Measurements from ENCODE around the gene DNAH14. TPM values are rescaled to one million over a fixed set of nuclear protein-coding genes. Genes with fewer than 3 reads are reported as not detected.

DNAH14 gene
- total and polyA plus RNA-seq, 2 experiments from 2014 or later: 55.3 to 80.2 TPM

GRCh38 chr1:225418598-225418997 is 489.1 kb downstream of the DNAH14 start:
- H3K27ac ChIP-seq (ENCODE audit: low read depth): no peak overlapping the region; the same call in 1 of the 2 replicates
- TF ChIP-seq JUNB (IDR thresholded peaks at IDR 0.05; ENCODE audit: unreplicated experiment) (no peak), NANOG (IDR thresholded peaks at IDR 0.05; ENCODE audit: borderline replicate concordance) (no peak), ZNF331 (CRISPR knock-in tag; IDR thresholded peaks at IDR 0.05; ENCODE audit: low read depth) (no peak), REST (IDR thresholded peaks at IDR 0.05; ENCODE audit: unreplicated experiment) (no peak), CTCF (conservative IDR thresholded peaks at IDR 0.05; ENCODE audit: low read depth in 2 of 2) (0 out of 4 replicates have a peak, but pooled peaks of 1 of the 2 experiments have one; percentile 3), ETS1 (IDR thresholded peaks at IDR 0.05) (no peak)
- no peak overlapping the region for H3K4me3 Mint-ChIP-seq
- H3K36me3 Mint-ChIP-seq (ENCODE audit: low read depth): peaks cover 40% of the 10 kb centered on the region
- ATAC-seq (no peak), DNase-seq (ENCODE audit: low spot score) (no peak)
- H3K79me2 ChIP-seq (replicated peaks; ENCODE audit: insufficient read depth): peaks cover 47% of the 10 kb centered on the region
- H4K20me1 ChIP-seq (replicated peaks; ENCODE audit: insufficient read depth): peaks cover 19% of the 10 kb centered on the region
- no peaks in the 10 kb centered on the region for H3F3A ChIP-seq (replicated peaks; ENCODE audit: low read depth)
- H3K4me1 ChIP-seq (ENCODE audit: insufficient read depth): peaks cover 3% of the 10 kb centered on the region; the same call in 1 of the 2 replicates
- no peak overlapping the region for H3K4me2 ChIP-seq
- no peaks in the 10 kb centered on the region for H3K9me3 Mint-ChIP-seq
- H3K9me2 ChIP-seq (ENCODE audit: insufficient read depth): no peaks in the 10 kb centered on the region
- H3K27me3 Mint-ChIP-seq (ENCODE audit: insufficient read depth, low read depth, poor library complexity): peaks cover 4% of the 10 kb centered on the region
- no peak overlapping the region for H3K4me3 ChIP-seq
- H3K4me1 Mint-ChIP-seq: peaks cover 10% of the 10 kb centered on the region
- H3K36me3 ChIP-seq (ENCODE audit: insufficient read depth): peaks cover 11% of the 10 kb centered on the region; the same call in 1 of the 2 replicates
- no peak overlapping the region for H3K27ac Mint-ChIP-seq
- H2AFZ ChIP-seq: no peak overlapping the region
- no peaks in the 10 kb centered on the region for H3K27me3 ChIP-seq (ENCODE audit: insufficient read depth)

GRCh38 chr1:225422031-225422605 is 492.6 kb downstream of the DNAH14 start:
- H3F3A ChIP-seq (replicated peaks; ENCODE audit: low read depth): 0 out of 2 replicates have a peak, but pooled peaks cover 5% of the 10 kb centered on the region
- no peaks in the 10 kb centered on the region for H3K9me3 Mint-ChIP-seq
- peaks cover 15% of the 10 kb centered on the region for H3K27me3 Mint-ChIP-seq (ENCODE audit: insufficient read depth, low read depth, poor library complexity)
- ATAC-seq: no peak
- no peaks in the 10 kb centered on the region for H3K9me2 ChIP-seq (ENCODE audit: insufficient read depth)
- no peak overlapping the region for H3K4me3 Mint-ChIP-seq
- TF ChIP-seq JUNB (IDR thresholded peaks at IDR 0.05; ENCODE audit: unreplicated experiment): no peak
- no peak for TF ChIP-seq CREB1 (CRISPR knock-in tag; IDR thresholded peaks at IDR 0.05; ENCODE audit: low read depth)
- TF ChIP-seq NANOG (IDR thresholded peaks at IDR 0.05; ENCODE audit: borderline replicate concordance): no peak
- H3K4me1 ChIP-seq (ENCODE audit: insufficient read depth): peaks cover 30% of the 10 kb centered on the region
- peaks cover 79% of the 10 kb centered on the region for H3K79me2 ChIP-seq (replicated peaks; ENCODE audit: insufficient read depth)
- peaks cover 54% of the 10 kb centered on the region for H4K20me1 ChIP-seq (replicated peaks; ENCODE audit: insufficient read depth)
- H3K27ac ChIP-seq (ENCODE audit: low read depth): 0 out of 2 replicates have a peak overlapping the region, but pooled peaks have one; percentile 24
- DNase-seq (ENCODE audit: low spot score): no peak
- peaks cover 43% of the 10 kb centered on the region for H3K4me1 Mint-ChIP-seq
- peaks cover 15% of the 10 kb centered on the region for H3K27me3 ChIP-seq (ENCODE audit: insufficient read depth)
- no peak overlapping the region for H2AFZ ChIP-seq
- H3K4me3 ChIP-seq: no peak overlapping the region
- peaks cover 4% of the 10 kb centered on the region; the same call in 1 of the 2 replicates for H3K36me3 ChIP-seq (ENCODE audit: insufficient read depth)
- H3K4me2 ChIP-seq: no peak overlapping the region
- H3K36me3 Mint-ChIP-seq (ENCODE audit: low read depth): peaks cover 21% of the 10 kb centered on the region
- H3K27ac Mint-ChIP-seq: no peak overlapping the region

All from GM23338 (cell line).